ENCODE data around the gene TSG101. TPM values are rescaled to one million over a fixed set of nuclear protein-coding genes. Genes with fewer than 3 reads are reported as not detected.

Gene TSG101
- total and polyA plus RNA-seq, 2 donors (not counting 1 experiment from before 2014, with no cell fraction given), result 78.4 to 146 TPM

DNA sequence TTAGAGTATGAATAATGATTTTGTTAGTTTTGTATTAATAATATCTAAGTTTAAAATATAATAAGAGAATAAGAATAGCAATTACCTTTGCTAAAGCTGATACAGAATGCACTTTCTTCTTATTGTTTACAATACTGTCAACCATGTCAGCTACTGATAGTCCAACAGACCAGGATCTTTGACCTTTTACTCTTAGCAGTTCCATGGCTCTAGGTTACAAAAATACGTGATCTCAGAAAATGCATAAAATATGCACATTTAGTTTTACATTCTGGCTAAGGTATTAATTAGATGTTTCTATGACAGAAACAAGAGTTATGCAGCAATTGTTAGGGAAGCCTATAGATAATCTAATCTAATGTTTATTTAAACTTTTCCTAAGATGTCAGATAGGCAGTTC, 7.5 kb upstream of the TSG101 start:
- H2AFZ ChIP-seq (ENCODE audit: low read length), result no peak overlapping the region
- no peak for DNase-seq (ENCODE audit: low read depth in 2 of 2)
- H3K9ac ChIP-seq (ENCODE audit: insufficient read depth, low read length), result no peak overlapping the region
- TF ChIP-seq EZH2 (IDR thresholded peaks at IDR 0.05; ENCODE audit: low read length, missing control alignments), result no peak
- TF ChIP-seq, protein P1, sequence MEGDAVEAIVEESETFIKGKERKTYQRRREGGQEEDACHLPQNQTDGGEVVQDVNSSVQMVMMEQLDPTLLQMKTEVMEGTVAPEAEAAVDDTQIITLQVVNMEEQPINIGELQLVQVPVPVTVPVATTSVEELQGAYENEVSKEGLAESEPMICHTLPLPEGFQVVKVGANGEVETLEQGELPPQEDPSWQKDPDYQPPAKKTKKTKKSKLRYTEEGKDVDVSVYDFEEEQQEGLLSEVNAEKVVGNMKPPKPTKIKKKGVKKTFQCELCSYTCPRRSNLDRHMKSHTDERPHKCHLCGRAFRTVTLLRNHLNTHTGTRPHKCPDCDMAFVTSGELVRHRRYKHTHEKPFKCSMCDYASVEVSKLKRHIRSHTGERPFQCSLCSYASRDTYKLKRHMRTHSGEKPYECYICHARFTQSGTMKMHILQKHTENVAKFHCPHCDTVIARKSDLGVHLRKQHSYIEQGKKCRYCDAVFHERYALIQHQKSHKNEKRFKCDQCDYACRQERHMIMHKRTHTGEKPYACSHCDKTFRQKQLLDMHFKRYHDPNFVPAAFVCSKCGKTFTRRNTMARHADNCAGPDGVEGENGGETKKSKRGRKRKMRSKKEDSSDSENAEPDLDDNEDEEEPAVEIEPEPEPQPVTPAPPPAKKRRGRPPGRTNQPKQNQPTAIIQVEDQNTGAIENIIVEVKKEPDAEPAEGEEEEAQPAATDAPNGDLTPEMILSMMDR (conservative IDR thresholded peaks at IDR 0.05 in 1 of 2, IDR thresholded peaks at IDR 0.05 in 1 of 2; ENCODE audit: low read depth in 1 of 2, low read length in 2 of 2), result no peak
- H3K4me2 ChIP-seq (ENCODE audit: extremely low read depth, insufficient read depth, low read length), result no peak overlapping the region
- no peaks in the 10 kb centered on the region for H3K27me3 ChIP-seq (ENCODE audit: control insufficient read depth, insufficient read depth, low read length)
- H4K20me1 ChIP-seq (ENCODE audit: control insufficient read depth, extremely low read depth, insufficient read depth, low read length), result no peaks in the 10 kb centered on the region
- no peak overlapping the region for H3K27ac ChIP-seq (ENCODE audit: insufficient read depth, low read length)
- no peak overlapping the region for H3K4me3 ChIP-seq (replicated peaks in 1 of 4; ENCODE audit: control extremely low read depth in 1 of 4, insufficient read depth in 1 of 4, low read depth in 3 of 4, low read length in 4 of 4)
- peaks cover 2% of the 10 kb centered on the region for H3K36me3 ChIP-seq (ENCODE audit: control insufficient read depth, insufficient read depth, low read length)
- H3K4me1 ChIP-seq (ENCODE audit: control insufficient read depth, extremely low read depth, insufficient read depth, low read length), result no peaks in the 10 kb centered on the region
- no peaks in the 10 kb centered on the region for H3K9me3 ChIP-seq (ENCODE audit: control insufficient read depth, insufficient read depth, low read depth, low read length)
- H3K79me2 ChIP-seq (ENCODE audit: control insufficient read depth, insufficient read depth, low read length), result no peaks in the 10 kb centered on the region

DNA sequence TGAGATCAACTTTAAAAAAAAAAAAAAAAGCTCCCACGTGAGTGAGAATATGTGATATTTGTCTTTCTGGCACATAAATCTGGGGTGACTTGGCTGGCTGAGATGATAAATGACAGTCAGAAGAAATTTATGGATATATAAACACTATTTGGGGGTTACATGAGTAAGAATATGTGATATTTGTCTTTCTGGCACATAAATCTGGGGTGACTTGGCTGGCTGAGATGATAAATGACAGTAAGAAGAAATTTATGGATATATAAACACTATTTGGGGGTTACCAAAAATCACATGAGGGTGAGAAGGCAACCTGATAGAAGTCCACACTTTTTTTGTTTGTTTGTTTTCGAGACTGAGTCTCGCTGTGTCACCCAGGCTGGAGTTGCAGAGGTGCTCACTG, 6.6 kb upstream of the TSG101 start:
- Histone ChIP-seq H3K27ac (ENCODE audit: insufficient read depth, low read length) (no peak overlapping the region), H3K27me3 (ENCODE audit: control insufficient read depth, insufficient read depth, low read length) (no peaks in the 10 kb centered on the region), H2AFZ (ENCODE audit: low read length) (no peak overlapping the region), H3K36me3 (ENCODE audit: control insufficient read depth, insufficient read depth, low read length) (peaks cover 2% of the 10 kb centered on the region), H3K79me2 (ENCODE audit: control insufficient read depth, insufficient read depth, low read length) (peaks cover 2% of the 10 kb centered on the region), H3K9ac (ENCODE audit: insufficient read depth, low read length) (no peak overlapping the region), H3K9me3 (ENCODE audit: control insufficient read depth, insufficient read depth, low read depth, low read length) (no peaks in the 10 kb centered on the region), H3K4me1 (ENCODE audit: control insufficient read depth, extremely low read depth, insufficient read depth, low read length) (no peaks in the 10 kb centered on the region), H3K4me2 (ENCODE audit: extremely low read depth, insufficient read depth, low read length) (no peak overlapping the region), H4K20me1 (ENCODE audit: control insufficient read depth, extremely low read depth, insufficient read depth, low read length) (no peaks in the 10 kb centered on the region), H3K4me3 (replicated peaks in 1 of 4; ENCODE audit: control extremely low read depth in 1 of 4, insufficient read depth in 1 of 4, low read depth in 3 of 4, low read length in 4 of 4) (no peak overlapping the region)
- no peak for DNase-seq (ENCODE audit: low read depth in 2 of 2)
- no peak for TF ChIP-seq EZH2 (IDR thresholded peaks at IDR 0.05; ENCODE audit: low read length, missing control alignments)
- TF ChIP-seq, protein P1 (conservative IDR thresholded peaks at IDR 0.05 in 1 of 2, IDR thresholded peaks at IDR 0.05 in 1 of 2; ENCODE audit: low read depth in 1 of 2, low read length in 2 of 2), result no peak

DNA sequence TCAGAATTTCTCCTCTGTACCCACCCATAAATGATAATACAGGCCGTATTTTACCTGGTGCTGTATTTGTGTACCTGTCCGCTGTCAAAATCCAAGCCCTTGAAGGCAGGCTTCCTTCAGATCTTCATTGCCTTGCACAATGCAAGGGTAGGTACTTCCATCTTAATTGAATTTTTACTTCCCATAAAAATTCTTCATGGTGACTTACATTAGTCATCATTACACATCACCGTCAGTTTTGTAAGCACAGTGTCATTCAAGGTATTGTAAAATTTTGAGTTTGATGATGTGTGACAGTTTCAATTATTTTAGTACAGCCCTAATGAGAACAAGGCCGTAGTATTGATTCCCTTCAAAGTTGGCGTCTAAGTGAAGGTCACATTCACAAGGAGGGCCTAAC, 770 bp upstream of the TSG101 start:
- H3K27me3 ChIP-seq (ENCODE audit: control insufficient read depth, insufficient read depth, low read length), result no peaks in the 10 kb centered on the region
- H3K9ac ChIP-seq (ENCODE audit: insufficient read depth, low read length), result peak overlapping the region; percentile 97
- no peaks in the 10 kb centered on the region for H3K9me3 ChIP-seq (ENCODE audit: control insufficient read depth, insufficient read depth, low read depth, low read length)
- peaks cover 44% of the 10 kb centered on the region for H3K79me2 ChIP-seq (ENCODE audit: control insufficient read depth, insufficient read depth, low read length)
- H3K4me3 ChIP-seq (replicated peaks in 1 of 4; ENCODE audit: control extremely low read depth in 1 of 4, insufficient read depth in 1 of 4, low read depth in 3 of 4, low read length in 4 of 4), result peak overlapping the region; percentile 77 to 99 (median 90)
- TF ChIP-seq, protein P1 (conservative IDR thresholded peaks at IDR 0.05 in 1 of 2, IDR thresholded peaks at IDR 0.05 in 1 of 2; ENCODE audit: low read depth in 1 of 2, low read length in 2 of 2), result no peak
- no peak for TF ChIP-seq EZH2 (IDR thresholded peaks at IDR 0.05; ENCODE audit: low read length, missing control alignments)
- H4K20me1 ChIP-seq (ENCODE audit: control insufficient read depth, extremely low read depth, insufficient read depth, low read length), result no peaks in the 10 kb centered on the region
- peaks cover 1% of the 10 kb centered on the region for H3K36me3 ChIP-seq (ENCODE audit: control insufficient read depth, insufficient read depth, low read length)
- peak; percentile 10 to 27 for DNase-seq (ENCODE audit: low read depth in 2 of 2)
- peak overlapping the region; percentile 97 for H3K27ac ChIP-seq (ENCODE audit: insufficient read depth, low read length)
- H3K4me2 ChIP-seq (ENCODE audit: extremely low read depth, insufficient read depth, low read length), result peak overlapping the region; percentile 95
- no peaks in the 10 kb centered on the region for H3K4me1 ChIP-seq (ENCODE audit: control insufficient read depth, extremely low read depth, insufficient read depth, low read length)
- peak overlapping the region; percentile 90 for H2AFZ ChIP-seq (ENCODE audit: low read length)
